Cardiac muscle cell (in vitro differentiated cells and primary cell): Measurements from ENCODE around the gene BDKRB2. TPM values are rescaled to one million over a fixed set of nuclear protein-coding genes. Genes with fewer than 3 reads are reported as not detected.
A peak's percentile ranks its signal among the peaks of the same experiment; 100 is the strongest.

Source experiments
- DNase-seq, 2 donors: peaks; one replicate each; pipeline versions ENCODE4 v3.0.0 to v3.0.0-alpha.2; 2010 to 2017; ENCODE audit warnings: low read depth in 1 of 2, low spot score in 1 of 2
- H3K27ac ChIP-seq: fragments of 200-600 bp; sonication (generic); 2 replicates; pipeline ENCODE4 v1.5.1; 2016
- H3K27me3 ChIP-seq: fragments of 200-600 bp; sonication (generic); 2 replicates; pipeline ENCODE4 v1.6.0; 2016; ENCODE audit warnings: control low read depth
- H3K36me3 ChIP-seq: fragments of 200-600 bp; sonication (generic); 2 replicates; pipeline ENCODE4 v1.5.1; 2016; ENCODE audit warnings: control low read depth
- H3K4me1 ChIP-seq: fragments of 200-600 bp; sonication (generic); 2 replicates; pipeline ENCODE4 v1.8.1; 2017; ENCODE audit warnings: low read depth, mild to moderate bottlenecking, mixed run types
- H3K4me3 ChIP-seq: fragments of 200-600 bp; sonication (generic); 2 replicates; pipeline ENCODE4 v1.5.1; 2016; ENCODE audit warnings: mild to moderate bottlenecking
- H3K9me3 ChIP-seq: fragments of 200-600 bp; sonication (generic); 2 replicates; pipeline ENCODE4 v1.5.1; 2017; ENCODE audit warnings: low read depth, mild to moderate bottlenecking, control low read depth
- CTCF ChIP-seq: IDR thresholded peaks from 2 replicates; pipeline ENCODE4 v1.5.1; 2012; ENCODE audit warnings: low read depth, mild to moderate bottlenecking, low read length
- polyA plus RNA-seq: library from polyadenylated mRNA; unstranded; fragments of >200 nt; fragmentation: Nextera tagmentation; extraction: Ambion mirVana; gene quantifications from 2 replicates; pipeline ENCODE4 v1.2.1, GENCODE V29; 2016
- total RNA-seq: library from RNA; depleted of rRNA; stranded (reverse); fragments of >200 nt; gene quantifications from 2 replicates; pipeline ENCODE4 v1.2.3, GENCODE V29; 2016

The BDKRB2 gene
- total and polyA plus RNA-seq, 2 experiments from 2014 or later, result 0.45 TPM; not detected in 1

GRCh38 chr14:96267336-96267735 lies 62.7 kb downstream of the BDKRB2 start:
- Histone ChIP-seq H3K9me3 (no peaks in the 10 kb centered on the region), H3K27ac (peak overlapping the region; percentile 52), H3K4me3 (no peak overlapping the region), H3K36me3 (no peaks in the 10 kb centered on the region), H3K27me3 (no peaks in the 10 kb centered on the region), H3K4me1 (no peaks in the 10 kb centered on the region)
- TF ChIP-seq CTCF, result no peak
- DNase-seq, result peak; percentile 65 to 85

GRCh38 chr14:96267916-96268315 lies 63.3 kb downstream of the BDKRB2 start:
- H3K9me3 ChIP-seq, result no peaks in the 10 kb centered on the region
- H3K36me3 ChIP-seq, result no peaks in the 10 kb centered on the region
- H3K27me3 ChIP-seq, result no peaks in the 10 kb centered on the region
- H3K4me3 ChIP-seq, result no peak overlapping the region
- DNase-seq, result no peak
- H3K4me1 ChIP-seq, result no peaks in the 10 kb centered on the region
- H3K27ac ChIP-seq, result no peak overlapping the region
- TF ChIP-seq CTCF, result no peak

- Histone ChIP-seq H3K36me3 (no peaks in the 10 kb centered on the region), H3K4me1 (no peaks in the 10 kb centered on the region), H3K4me3 (no peak overlapping the region), H3K27ac (no peak overlapping the region), H3K9me3 (no peaks in the 10 kb centered on the region), H3K27me3 (no peaks in the 10 kb centered on the region)
- no peak for TF ChIP-seq CTCF
- peak in 1 of 2 donors; percentile 95 for DNase-seq
Measured at GRCh38 chr14:96268431-96269358, 64.1 kb downstream of the BDKRB2 start.

- Histone ChIP-seq H3K27me3 (no peaks in the 10 kb centered on the region), H3K27ac (no peak overlapping the region), H3K4me3 (no peak overlapping the region), H3K36me3 (no peaks in the 10 kb centered on the region), H3K4me1 (peaks cover 5% of the 10 kb centered on the region), H3K9me3 (no peaks in the 10 kb centered on the region)
- TF ChIP-seq CTCF, result no peak
- DNase-seq, result no peak
Measured at GRCh38 chr14:96269359-96269710, 64.7 kb downstream of the BDKRB2 start.

GRCh38 chr14:96270565-96271420 lies 66.2 kb downstream of the BDKRB2 start:
- Histone ChIP-seq H3K4me1 (peaks cover 17% of the 10 kb centered on the region), H3K27ac (no peak overlapping the region), H3K9me3 (no peaks in the 10 kb centered on the region), H3K27me3 (no peaks in the 10 kb centered on the region), H3K4me3 (no peak overlapping the region), H3K36me3 (no peaks in the 10 kb centered on the region)
- DNase-seq, result peak in 1 of 2 donors; percentile 55
- no peak for TF ChIP-seq CTCF
